H1 (cell line): ENCODE results near the gene EVA1C. TPM values are rescaled to one million over a fixed set of nuclear protein-coding genes. Genes with fewer than 3 reads are reported as not detected.

Experiments
- CTCF ChIA-PET: fragments of 300-600 bp; sonication (Branson Sonifier 250); formaldehyde crosslinking; loops from one replicate; lab custom pipeline; 2021; ENCODE audit not compliant: partially characterized antibody; lab: Charles Lee
- POLR2A ChIA-PET: fragments of 300-600 bp; sonication (Branson Sonifier 250); formaldehyde crosslinking; loops from one replicate; lab custom pipeline; 2021; ENCODE audit warnings: inconsistent platforms; ENCODE audit not compliant: partially characterized antibody; lab: Charles Lee
- DNase-seq, 2 experiments: peaks; one replicate each; pipeline versions ENCODE4 v3.0.0 to v3.0.0-alpha.2; 2010 to 2022; ENCODE audit warnings: low spot score in 2 of 2, low read depth in 1 of 2, mixed read lengths in 1 of 2
- FAIRE-seq: peaks from 2 replicates; lab custom pipeline; 2011; peaks lifted over from hg19 to GRCh38; lab: Jason Lieb, UNC
- H2AFZ ChIP-seq: 2 replicates; pipeline ENCODE4 v1.8.1; 2012; ENCODE audit warnings: low read length, inconsistent platforms
- H2AK5ac ChIP-seq: 2 replicates; pipeline ENCODE4 v1.6.1; 2013; ENCODE audit warnings: low read depth, low read length
- H2BK120ac ChIP-seq: replicated peaks from 2 replicates; pipeline ENCODE3; 2013; ENCODE audit warnings: low read depth, low read length, inconsistent platforms
- H2BK12ac ChIP-seq: 2 replicates; pipeline ENCODE4 v1.6.1; 2013; ENCODE audit warnings: low read depth, low read length
- H2BK15ac ChIP-seq: 2 replicates; pipeline ENCODE4 v1.6.1; 2013; ENCODE audit warnings: low read length
- H2BK20ac ChIP-seq: 2 replicates; pipeline ENCODE4 v1.6.1; 2013; ENCODE audit warnings: low read length
- H2BK5ac ChIP-seq: 2 replicates; pipeline ENCODE4 v1.6.1; 2013; ENCODE audit warnings: low read depth, low read length
- H3K14ac ChIP-seq: 2 replicates; pipeline ENCODE4 v1.6.1; 2013; ENCODE audit warnings: inconsistent platforms; ENCODE audit not compliant: insufficient read length
- H3K18ac ChIP-seq: 2 replicates; pipeline ENCODE4 v1.6.1; 2013; ENCODE audit warnings: low read length; ENCODE audit errors: extremely low read depth
- H3K23ac ChIP-seq: 2 replicates; pipeline ENCODE4 v1.6.1; 2013; ENCODE audit warnings: inconsistent platforms; ENCODE audit not compliant: insufficient read length
- H3K23me2 ChIP-seq: 2 replicates; pipeline ENCODE4 v1.6.1; 2013; ENCODE audit warnings: low read depth, low read length
- H3K27ac ChIP-seq: 2 replicates; pipeline ENCODE4 v1.6.1; 2011; ENCODE audit warnings: low read depth, low read length, inconsistent platforms
- H3K27me3 ChIP-seq, 4 experiments: replicated peaks in 1 of 4; 1 replicate in 1 of 4; 2 replicates in 3 of 4; pipeline versions ENCODE4 v1.6.1 to v1.8.1; 2011 to 2013; ENCODE audit warnings: low read length in 3 of 4, mild to moderate bottlenecking in 3 of 4, inconsistent platforms in 2 of 4, mixed read lengths in 2 of 4, moderate library complexity in 1 of 4; ENCODE audit not compliant: control insufficient read depth in 3 of 4, insufficient read depth in 3 of 4; ENCODE audit errors: extremely low read depth in 1 of 4
- H3K36me3 ChIP-seq, 4 experiments: 2 replicates each; pipeline versions ENCODE4 v1.6.1 to v1.8.1; 2011 to 2013; ENCODE audit warnings: mild to moderate bottlenecking in 4 of 4, low read length in 3 of 4, moderate library complexity in 2 of 4, control low read depth in 1 of 4, inconsistent platforms in 1 of 4; ENCODE audit not compliant: insufficient read depth in 4 of 4, control insufficient read depth in 2 of 4
- H3K4ac ChIP-seq: replicated peaks from 2 replicates; pipeline ENCODE3; 2013; ENCODE audit warnings: low read length, low read depth, mixed read lengths, inconsistent platforms; ENCODE audit not compliant: insufficient read length
- H3K4me1 ChIP-seq, 4 experiments: replicated peaks in 1 of 4; 1 replicate in 1 of 4; 2 replicates in 3 of 4; pipeline versions ENCODE4 v1.6.1 to v1.8.1; 2011 to 2013; ENCODE audit warnings: low read length in 3 of 4, inconsistent platforms in 2 of 4, mixed read lengths in 1 of 4; ENCODE audit not compliant: insufficient read depth in 4 of 4, control insufficient read depth in 3 of 4
- H3K4me2 ChIP-seq, 2 experiments: 2 replicates each; pipeline versions ENCODE4 v1.6.1 to v1.8.1; 2011 to 2013; ENCODE audit warnings: low read depth in 2 of 2, low read length in 2 of 2, control low read depth in 1 of 2, inconsistent platforms in 1 of 2, mild to moderate bottlenecking in 1 of 2; ENCODE audit not compliant: insufficient read depth in 1 of 2
- H3K4me3 ChIP-seq, 4 experiments: fragments of 200-600, 300-600 bp in 1 of 4; sonication (generic), shearing (Covaris generic), sonication (Bioruptor Twin) in 1 of 4; 2 replicates each; pipeline versions ENCODE4 v1.5.1 to v1.8.1; 2011 to 2016; ENCODE audit warnings: low read length in 4 of 4, low read depth in 3 of 4, control low read depth in 2 of 4, inconsistent platforms in 2 of 4, mild to moderate bottlenecking in 2 of 4, mixed read lengths in 1 of 4, moderate library complexity in 1 of 4; ENCODE audit not compliant: insufficient read depth in 2 of 4; ENCODE audit errors: extremely low read depth in 1 of 4
- H3K56ac ChIP-seq: replicated peaks from 2 replicates; pipeline ENCODE3; 2013; ENCODE audit warnings: low read depth, mild to moderate bottlenecking, mixed read lengths, low read length, inconsistent platforms; ENCODE audit not compliant: insufficient read length
- H3K79me1 ChIP-seq: 2 replicates; pipeline ENCODE4 v1.6.1; 2013; ENCODE audit warnings: low read depth, low read length, control low read depth
- H3K79me2 ChIP-seq, 2 experiments: 2 replicates each; pipeline versions ENCODE4 v1.6.1 to v1.8.1; 2012 to 2013; ENCODE audit warnings: low read length in 2 of 2, mild to moderate bottlenecking in 2 of 2, inconsistent platforms in 1 of 2; ENCODE audit not compliant: insufficient read depth in 2 of 2, control insufficient read depth in 1 of 2
- H3K9ac ChIP-seq, 4 experiments: replicated peaks in 1 of 4; 1 replicate in 1 of 4; 2 replicates in 3 of 4; pipeline versions ENCODE4 v1.6.1 to v1.8.1; 2011 to 2013; ENCODE audit warnings: low read depth in 3 of 4, low read length in 3 of 4, control low read depth in 2 of 4, mild to moderate bottlenecking in 2 of 4, moderate library complexity in 2 of 4, inconsistent platforms in 1 of 4; ENCODE audit errors: extremely low read depth in 1 of 4
- H3K9me3 ChIP-seq, 2 experiments: 2 replicates each; pipeline versions ENCODE4 v1.6.1 to v1.8.1; 2012 to 2013; ENCODE audit warnings: mild to moderate bottlenecking in 2 of 2, moderate library complexity in 2 of 2, control low read depth in 1 of 2, inconsistent platforms in 1 of 2, low read depth in 1 of 2, low read length in 1 of 2, mixed read lengths in 1 of 2; ENCODE audit not compliant: insufficient read depth in 2 of 2
- H4K20me1 ChIP-seq, 2 experiments: replicated peaks in 1 of 2; 2 replicates each; pipeline versions ENCODE3 to v1.8.1; 2011 to 2013; ENCODE audit warnings: inconsistent platforms in 2 of 2, low read length in 2 of 2, mild to moderate bottlenecking in 1 of 2; ENCODE audit not compliant: insufficient read depth in 2 of 2, control insufficient read depth in 1 of 2
- H4K5ac ChIP-seq: 2 replicates; pipeline ENCODE4 v1.6.1; 2013; ENCODE audit warnings: low read length, low read depth, mixed read lengths, inconsistent platforms; ENCODE audit not compliant: insufficient read length
- H4K8ac ChIP-seq: 2 replicates; pipeline ENCODE4 v1.8.0; 2013; ENCODE audit warnings: mild to moderate bottlenecking, moderate library complexity, low read length, inconsistent platforms; ENCODE audit not compliant: insufficient read depth; ENCODE audit errors: extremely low read depth
- H4K91ac ChIP-seq: replicated peaks from 2 replicates; pipeline ENCODE3; 2013; ENCODE audit warnings: low read length, mixed read lengths, inconsistent platforms; ENCODE audit not compliant: insufficient read length
- ZNF274 ChIP-seq: IDR thresholded peaks from 2 replicates; pipeline ENCODE4 v1.7.0; 2012; ENCODE audit warnings: low read length, borderline replicate concordance; ENCODE audit errors: extremely low read depth
- WGBS, 2 experiments: shearing (Covaris generic) in 1 of 2; methylation state at CpG; one replicate each; pipeline versions ENCODE4 v1.1.6 to v1.1.7; 2013 to 2015; ENCODE audit warnings: low lambda C conversion rate in 2 of 2, mixed read lengths in 2 of 2, inconsistent platforms in 1 of 2, low coverage in 1 of 2, missing lambda C conversion rate in 1 of 2; ENCODE audit not compliant: insufficient replicate concordance in 2 of 2, insufficient coverage in 1 of 2, insufficient read length in 1 of 2; ENCODE audit errors: extremely low coverage in 1 of 2, missing lambda C conversion rate in 1 of 2; 5-methylcytosine and 5-hydroxymethylcytosine counted together
- polyA plus RNA-seq, 7 experiments: library from polyadenylated mRNA; depleted of rRNA in 3 of 7; stranded (reverse) in 5 of 7; unstranded in 2 of 7; fragments of >200 nt in 5 of 7; fragments of 200-250 nt in 2 of 7; gene quantifications; 1 replicate in 5 of 7; 2 replicates in 1 of 7; 4 replicates in 1 of 7; pipeline versions ENCODE4 v1.2.1 to v1.2.3, GENCODE V29; 2011 to 2013; ENCODE audit warnings: missing spikeins in 2 of 7, mixed read lengths in 2 of 7
- total RNA-seq: library from RNA; stranded (reverse); fragmentation: NEBNext Ultra II Directional; extraction: Animal tissue kit (Norgen Biotek cat#: 25700); gene quantifications from 2 replicates; pipeline ENCODE4 v1.2.1, GENCODE V29; 2021
- TF ChIP-seq, protein P1 (sequence below): IDR thresholded peaks from 2 replicates; pipeline ENCODE4 v1.6.1; 2012; ENCODE audit warnings: low read length, inconsistent platforms

Gene EVA1C
- total and polyA plus RNA-seq, 2 of the 8 experiments (the other 6 are each of a cell fraction or from before 2014, with no cell fraction given): 2.6 to 3.6 TPM

DNA sequence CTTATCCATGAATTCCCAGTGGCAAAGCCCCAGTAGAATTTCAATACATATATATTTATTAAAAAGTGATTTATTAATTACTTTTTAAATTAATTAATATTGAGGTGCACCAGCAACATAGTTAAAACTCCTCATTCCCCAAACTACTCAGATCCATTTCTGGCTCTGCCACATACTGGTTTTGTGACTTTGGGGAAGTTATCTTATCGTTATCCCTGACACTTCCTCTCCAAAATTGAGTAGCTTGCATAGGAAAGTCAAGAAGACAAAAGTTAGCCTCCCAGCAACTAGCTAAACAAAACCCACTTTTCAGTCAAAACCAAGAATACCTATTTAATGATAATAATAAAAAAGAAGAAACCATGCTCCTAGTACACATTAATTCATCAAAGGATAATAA lies 136.9 kb downstream of the EVA1C start:
- no peak for FAIRE-seq
- Histone ChIP-seq H3K23ac (no peak overlapping the region), H3K56ac (no peak overlapping the region), H2BK5ac (no peak overlapping the region), H2BK20ac (no peak overlapping the region), H2BK12ac (no peak overlapping the region), H3K27me3 (no peaks in the 10 kb centered on the region), H3K36me3 (no peaks in the 10 kb centered on the region), H3K9me3 (no peaks in the 10 kb centered on the region), H3K4me2 (no peak overlapping the region), H4K91ac (no peak overlapping the region), H3K4me3 (no peak overlapping the region), H2BK15ac (no peak overlapping the region), H3K9ac (no peak overlapping the region), H4K5ac (no peak overlapping the region), H3K14ac (no peak overlapping the region), H2AK5ac (no peak overlapping the region), H3K18ac (no peak overlapping the region), H3K23me2 (no peaks in the 10 kb centered on the region), H4K8ac (no peak overlapping the region), H3K4ac (no peak overlapping the region), H3K79me2 (no peaks in the 10 kb centered on the region), H3K27ac (no peak overlapping the region), H3K79me1 (no peaks in the 10 kb centered on the region)
- ChIA-PET POLR2A (no interaction called here), CTCF (interaction anchor here (1.5 kb wide), 1 partner anchor 20 kb away, joined by 3 read pairs; no protein-coding TSS in a partner anchor)
- DNase-seq: no peak
- TF ChIP-seq, protein P1, sequence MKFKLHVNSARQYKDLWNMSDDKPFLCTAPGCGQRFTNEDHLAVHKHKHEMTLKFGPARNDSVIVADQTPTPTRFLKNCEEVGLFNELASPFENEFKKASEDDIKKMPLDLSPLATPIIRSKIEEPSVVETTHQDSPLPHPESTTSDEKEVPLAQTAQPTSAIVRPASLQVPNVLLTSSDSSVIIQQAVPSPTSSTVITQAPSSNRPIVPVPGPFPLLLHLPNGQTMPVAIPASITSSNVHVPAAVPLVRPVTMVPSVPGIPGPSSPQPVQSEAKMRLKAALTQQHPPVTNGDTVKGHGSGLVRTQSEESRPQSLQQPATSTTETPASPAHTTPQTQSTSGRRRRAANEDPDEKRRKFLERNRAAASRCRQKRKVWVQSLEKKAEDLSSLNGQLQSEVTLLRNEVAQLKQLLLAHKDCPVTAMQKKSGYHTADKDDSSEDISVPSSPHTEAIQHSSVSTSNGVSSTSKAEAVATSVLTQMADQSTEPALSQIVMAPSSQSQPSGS: no peak
- TF ChIP-seq ZNF274: no peak
- TF ChIP-seq, all 59 proteins: peak for 0
- H4K20me1 ChIP-seq: no peaks in the 10 kb centered on the region
- WGBS, 2 experiments: 89% methylated on average over 1 of the region's 1 CpG; no CpG with 5 or more reads in 1 of the 2 experiments
- H2AFZ ChIP-seq: no peak overlapping the region
- no peak overlapping the region for H2BK120ac ChIP-seq
- H3K4me1 ChIP-seq: peaks cover 0 to 6% (median 0%) of the 10 kb centered on the region in 4 experiments; a peak in 4 of 7 replicates
